ENCODE measurements around the gene NRDE2.
"Not testable (repeated sequence)": the region's sequence is repeated elsewhere in the genome, so short reads cannot be mapped to it uniquely, and the experiment has no call there.

The NRDE2 gene

GRCh38 chr14:90344331-90345238 lies 12.8 kb upstream of the NRDE2 start:
- no peaks in the 10 kb centered on the region for H3K4me1 ChIP-seq
- H3K27me3 ChIP-seq, result no peaks in the 10 kb centered on the region
- no peak overlapping the region for H3K9ac ChIP-seq
- H3K36me3 ChIP-seq, result no peaks in the 10 kb centered on the region
- H3K27ac ChIP-seq, result no peak overlapping the region
- H3K4me2 ChIP-seq, result no peak overlapping the region
- H4K20me1 ChIP-seq, result no peaks in the 10 kb centered on the region
- no peak overlapping the region for H3K4me3 ChIP-seq
- H3K9me3 ChIP-seq, result no peaks in the 10 kb centered on the region
- TF ChIP-seq Cebpa-rat (IDR thresholded peaks at IDR 0.05), result no peak

DNA sequence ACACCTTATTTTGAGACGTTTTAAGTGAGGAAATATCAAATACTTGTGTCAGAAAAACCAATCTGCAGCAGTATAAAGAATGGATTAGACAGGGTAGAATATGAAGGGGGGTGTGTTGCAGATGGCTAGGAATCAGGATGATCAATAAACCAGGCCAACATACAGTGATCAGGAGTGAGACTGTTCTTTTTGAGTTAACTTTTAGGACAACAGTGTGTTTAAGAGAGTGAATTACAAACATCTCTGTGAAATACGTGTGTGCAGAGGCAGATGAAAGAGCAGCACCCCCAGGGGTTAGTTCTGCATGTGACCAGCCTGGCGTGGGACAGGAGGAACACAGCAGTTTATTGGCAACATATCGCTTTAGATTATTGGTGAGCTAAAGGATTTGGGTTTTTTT lies 10.6 kb upstream of the NRDE2 start:
- H3K4me1 ChIP-seq, result no peaks in the 10 kb centered on the region
- no peaks in the 10 kb centered on the region for H4K20me1 ChIP-seq
- H3K27me3 ChIP-seq, result no peaks in the 10 kb centered on the region
- no peak overlapping the region for H3K4me3 ChIP-seq
- H3K4me2 ChIP-seq, result no peak overlapping the region
- H3K9me3 ChIP-seq, result no peaks in the 10 kb centered on the region
- H3K27ac ChIP-seq, result no peak overlapping the region
- H3K36me3 ChIP-seq, result no peaks in the 10 kb centered on the region
- TF ChIP-seq Cebpa-rat (IDR thresholded peaks at IDR 0.05), result no peak
- H3K9ac ChIP-seq, result no peak overlapping the region

DNA sequence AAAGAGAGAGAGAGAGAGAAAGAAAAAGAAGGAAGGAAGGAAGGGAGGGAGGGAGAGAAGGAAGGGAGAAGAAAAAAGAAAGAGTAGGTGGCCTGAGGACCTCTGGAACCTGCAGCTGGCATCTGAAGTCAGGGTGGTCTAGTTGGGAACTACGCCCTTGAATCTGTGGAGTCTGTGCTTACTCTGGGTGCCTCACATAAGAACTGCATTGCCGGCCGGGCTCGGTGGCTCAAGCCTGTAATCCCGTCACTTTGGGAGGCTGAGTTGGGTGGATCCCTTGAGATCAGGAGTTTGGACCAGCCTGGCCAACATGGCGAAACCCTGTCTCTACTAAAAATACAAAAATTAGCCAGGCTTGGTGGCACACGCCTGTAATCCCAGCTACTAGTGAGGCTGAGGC lies 10.0 kb upstream of the NRDE2 start:
- Histone ChIP-seq H3K9me3 (no peaks in the 10 kb centered on the region), H3K27me3 (no peaks in the 10 kb centered on the region), H3K9ac (no peak overlapping the region), H3K4me2 (no peak overlapping the region), H3K4me1 (no peaks in the 10 kb centered on the region), H4K20me1 (no peaks in the 10 kb centered on the region), H3K36me3 (no peaks in the 10 kb centered on the region), H3K27ac (no peak overlapping the region), H3K4me3 (no peak overlapping the region)
- no peak for TF ChIP-seq Cebpa-rat (IDR thresholded peaks at IDR 0.05)

DNA sequence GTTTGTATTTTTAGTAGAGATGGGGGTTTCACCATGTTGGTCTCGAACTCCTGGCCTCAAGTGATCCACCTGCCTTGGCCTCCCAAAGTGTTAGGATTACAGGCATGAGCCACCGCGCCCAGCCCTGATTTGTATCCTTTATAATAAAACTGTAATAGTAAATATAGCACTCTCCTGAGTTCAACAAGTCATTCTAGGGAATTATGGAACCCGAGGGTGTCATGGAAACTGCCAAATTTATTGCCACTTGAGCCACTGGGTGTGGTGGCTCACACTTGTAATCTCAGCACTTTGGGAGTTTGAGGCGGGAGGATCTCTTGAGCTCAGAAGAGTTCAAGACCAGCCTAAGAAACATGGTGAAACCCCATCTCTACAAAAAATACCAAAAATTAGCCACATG lies 9.5 kb upstream of the NRDE2 start:
- H3K27me3 ChIP-seq, H3K36me3 ChIP-seq, H3K9me3 ChIP-seq, H3K4me2 ChIP-seq, H3K9ac ChIP-seq, H3K4me3 ChIP-seq, H4K20me1 ChIP-seq, H3K4me1 ChIP-seq, H3K27ac ChIP-seq: not testable (repeated sequence)

GRCh38 chr14:90336985-90337384 lies 5.2 kb upstream of the NRDE2 start:
- Histone ChIP-seq H3K4me2 (no peak overlapping the region), H3K9me3 (no peaks in the 10 kb centered on the region), H3K27me3 (no peaks in the 10 kb centered on the region), H4K20me1 (no peaks in the 10 kb centered on the region), H3K9ac (no peak overlapping the region), H3K27ac (no peak overlapping the region), H3K4me3 (no peak overlapping the region), H3K36me3 (no peaks in the 10 kb centered on the region), H3K4me1 (no peaks in the 10 kb centered on the region)
- no peak for TF ChIP-seq Cebpa-rat (IDR thresholded peaks at IDR 0.05)

DNA sequence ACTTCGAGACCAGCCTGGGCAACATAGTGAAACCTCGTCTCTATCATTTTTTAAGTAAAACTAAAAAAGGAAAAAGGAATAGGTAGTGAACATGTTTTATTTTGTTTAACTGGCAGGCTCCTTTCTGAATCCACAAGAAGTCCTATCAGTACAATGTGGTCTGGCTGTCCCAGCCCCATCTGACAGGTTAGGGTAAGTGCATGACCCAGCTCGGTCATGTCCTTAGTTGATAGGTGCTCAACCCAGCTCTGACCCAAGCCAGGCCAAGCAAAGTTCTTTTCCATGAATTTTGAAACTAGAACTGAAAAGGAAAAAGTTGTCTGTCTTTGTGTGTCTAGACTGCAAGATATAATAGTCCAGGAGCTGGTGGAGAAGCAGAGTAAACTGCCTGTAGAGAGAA lies 4.7 kb upstream of the NRDE2 start:
- Histone ChIP-seq H3K36me3 (no peaks in the 10 kb centered on the region), H3K27ac (no peak overlapping the region), H3K4me2 (no peak overlapping the region), H3K9ac (no peak overlapping the region), H3K4me3 (no peak overlapping the region), H3K4me1 (no peaks in the 10 kb centered on the region), H3K27me3 (no peaks in the 10 kb centered on the region), H3K9me3 (no peaks in the 10 kb centered on the region), H4K20me1 (no peaks in the 10 kb centered on the region)
- TF ChIP-seq Cebpa-rat (IDR thresholded peaks at IDR 0.05), result no peak

- no peaks in the 10 kb centered on the region for H3K27me3 ChIP-seq
- no peaks in the 10 kb centered on the region for H4K20me1 ChIP-seq
- H3K9me3 ChIP-seq, result no peaks in the 10 kb centered on the region
- H3K36me3 ChIP-seq, result 0 out of 2 replicates have a peak, but pooled peaks cover under 1% of the 10 kb centered on the region
- H3K27ac ChIP-seq, result no peak overlapping the region; the same call in 1 of the 2 replicates
- H3K4me2 ChIP-seq, result peak overlapping the region; percentile 58
- no peak overlapping the region for H3K9ac ChIP-seq
- no peak for TF ChIP-seq Cebpa-rat (IDR thresholded peaks at IDR 0.05)
- peaks cover 11% of the 10 kb centered on the region for H3K4me1 ChIP-seq
- H3K4me3 ChIP-seq, result peak overlapping the region; percentile 71
These were observed 487 bp upstream of the NRDE2 start for GRCh38 chr14:90332271-90332584.

GRCh38 chr14:90330203-90331196 lies 1.2 kb downstream of the NRDE2 start:
- no peaks in the 10 kb centered on the region for H4K20me1 ChIP-seq
- H3K27ac ChIP-seq, result peak overlapping the region; percentile 91; the same call in 1 of the 2 replicates

GRCh38 chr14:90321891-90322290 lies 9.8 kb downstream of the NRDE2 start:
- no peak for TF ChIP-seq Cebpa-rat (IDR thresholded peaks at IDR 0.05)
- Histone ChIP-seq H3K9ac (no peak overlapping the region), H3K27ac (no peak overlapping the region), H3K4me3 (no peak overlapping the region), H3K4me1 (peaks cover 16% of the 10 kb centered on the region), H3K9me3 (peaks cover 24% of the 10 kb centered on the region), H4K20me1 (peaks cover 25% of the 10 kb centered on the region; the same call in 1 of the 2 replicates), H3K27me3 (no peaks in the 10 kb centered on the region), H3K4me2 (no peak overlapping the region), H3K36me3 (peaks cover 51% of the 10 kb centered on the region)

More at GRCh38 chr14:90330203-90331196, 1.2 kb downstream of the NRDE2 start:
- 0 out of 2 replicates have a peak, but pooled peaks cover 4% of the 10 kb centered on the region for H3K36me3 ChIP-seq
- H3K9me3 ChIP-seq, result no peaks in the 10 kb centered on the region
- peak overlapping the region; percentile 78 for H3K4me2 ChIP-seq
- H3K27me3 ChIP-seq, result no peaks in the 10 kb centered on the region
- no peak for TF ChIP-seq Cebpa-rat (IDR thresholded peaks at IDR 0.05)
- peaks cover 11% of the 10 kb centered on the region for H3K4me1 ChIP-seq
- peak overlapping the region; percentile 86; the same call in 1 of the 2 replicates for H3K9ac ChIP-seq
- H3K4me3 ChIP-seq, result peak overlapping the region; percentile 71
